ENCODE data around the gene NOL6. TPM values are rescaled to one million over a fixed set of nuclear protein-coding genes. Genes with fewer than 3 reads are reported as not detected.
"Not testable (repeated sequence)": the region's sequence is repeated elsewhere in the genome, so short reads cannot be mapped to it uniquely, and the experiment has no call there.

Gene NOL6
- total RNA-seq: 30.9 and 32.4 TPM in 2 replicates

- H3K4me3 ChIP-seq (ENCODE audit: low read depth, low read length): peak within 1 kb of the TSS; percentile 90
- DNase-seq (ENCODE audit: low read depth): peak; percentile 99
- TF ChIP-seq CTCF (IDR thresholded peaks at IDR 0.05; ENCODE audit: insufficient read depth, low read depth, low read length): no peak
Measured at GRCh38 chr9:33473643-33474352, at the start of gene NOL6. NOL6 (minus strand) TSS chr9:33473924; CDS start chr9:33473842, 82 bp downstream.

GRCh38 chr9:33521861-33522260 is 48.1 kb upstream of the NOL6 start:
- DNase-seq (ENCODE audit: low read depth); H3K4me3 ChIP-seq (ENCODE audit: low read depth, low read length): not testable (repeated sequence)

GRCh38 chr9:33517934-33518577 is 44.3 kb upstream of the NOL6 start:
- peak; percentile 75 for DNase-seq (ENCODE audit: low read depth)
- H3K4me3 ChIP-seq (ENCODE audit: low read depth, low read length): not testable (repeated sequence)

- TF ChIP-seq CTCF (IDR thresholded peaks at IDR 0.05; ENCODE audit: insufficient read depth, low read depth, low read length): peak; percentile 61
- DNase-seq (ENCODE audit: low read depth): peak; percentile 48
- H3K4me3 ChIP-seq (ENCODE audit: low read depth, low read length): no peak overlapping the region
Measured at GRCh38 chr9:33517373-33517772, 43.6 kb upstream of the NOL6 start.

GRCh38 chr9:33516397-33516796 is 42.7 kb upstream of the NOL6 start:
- DNase-seq (ENCODE audit: low read depth); H3K4me3 ChIP-seq (ENCODE audit: low read depth, low read length): not testable (repeated sequence)

- not testable (repeated sequence) for H3K4me3 ChIP-seq (ENCODE audit: low read depth, low read length); DNase-seq (ENCODE audit: low read depth)
Measured at GRCh38 chr9:33515342-33515995, 41.7 kb upstream of the NOL6 start.

GRCh38 chr9:33512535-33512934 is 38.8 kb upstream of the NOL6 start:
- DNase-seq (ENCODE audit: low read depth); H3K4me3 ChIP-seq (ENCODE audit: low read depth, low read length): not testable (repeated sequence)

- H3K4me3 ChIP-seq (ENCODE audit: low read depth, low read length): peak overlapping the region; percentile 67
- DNase-seq (ENCODE audit: low read depth): not testable (repeated sequence)
Measured at GRCh38 chr9:33511184-33511517, 37.4 kb upstream of the NOL6 start.

- TF ChIP-seq CTCF (IDR thresholded peaks at IDR 0.05; ENCODE audit: insufficient read depth, low read depth, low read length): no peak
- DNase-seq (ENCODE audit: low read depth): peak; percentile 64
- H3K4me3 ChIP-seq (ENCODE audit: low read depth, low read length): peak overlapping the region; percentile 67
Measured at GRCh38 chr9:33510262-33511183, 36.8 kb upstream of the NOL6 start.

Measured in fibroblast of villous mesenchyme (primary cell).